Activated CD8-positive, alpha-beta memory T cell treated with anti-CD3 and anti-CD28 coated beads for 1 hour (primary cell): ENCODE data around the gene PDZD2.

ENCODE experiments used
- DNase-seq, 2 donors: peaks; one replicate each; pipeline ENCODE4 v3.0.0-alpha.2; 2020; ENCODE audit warnings: low read depth in 1 of 2; ENCODE audit errors: extremely low read depth in 1 of 2

PDZD2 gene

GRCh38 chr5:31809050-31809870, 170.3 kb downstream of the PDZD2 start:
- DNase-seq, result no peak

DNA sequence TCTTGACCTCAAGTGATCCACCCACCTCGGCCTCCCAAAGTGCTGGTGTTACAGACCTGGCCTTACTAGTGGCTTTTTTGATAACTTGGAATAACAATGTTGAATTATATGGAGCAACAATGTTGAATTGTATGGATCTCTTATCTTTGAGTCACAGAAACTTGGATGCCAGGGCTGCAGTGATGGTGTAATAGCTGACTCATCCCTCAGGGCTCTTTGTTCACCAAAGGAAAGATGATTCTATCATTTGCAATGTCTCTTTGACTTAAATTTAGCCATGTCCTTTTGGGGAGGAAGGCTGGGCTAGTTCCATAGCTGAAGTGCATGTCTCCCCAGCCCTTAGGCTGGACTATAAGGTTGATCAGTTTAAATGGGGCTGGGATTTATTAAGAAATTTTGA, 172.3 kb downstream of the PDZD2 start:
- DNase-seq, result no peak

GRCh38 chr5:31815376-31815775, 176.4 kb downstream of the PDZD2 start:
- no peak for DNase-seq

DNA sequence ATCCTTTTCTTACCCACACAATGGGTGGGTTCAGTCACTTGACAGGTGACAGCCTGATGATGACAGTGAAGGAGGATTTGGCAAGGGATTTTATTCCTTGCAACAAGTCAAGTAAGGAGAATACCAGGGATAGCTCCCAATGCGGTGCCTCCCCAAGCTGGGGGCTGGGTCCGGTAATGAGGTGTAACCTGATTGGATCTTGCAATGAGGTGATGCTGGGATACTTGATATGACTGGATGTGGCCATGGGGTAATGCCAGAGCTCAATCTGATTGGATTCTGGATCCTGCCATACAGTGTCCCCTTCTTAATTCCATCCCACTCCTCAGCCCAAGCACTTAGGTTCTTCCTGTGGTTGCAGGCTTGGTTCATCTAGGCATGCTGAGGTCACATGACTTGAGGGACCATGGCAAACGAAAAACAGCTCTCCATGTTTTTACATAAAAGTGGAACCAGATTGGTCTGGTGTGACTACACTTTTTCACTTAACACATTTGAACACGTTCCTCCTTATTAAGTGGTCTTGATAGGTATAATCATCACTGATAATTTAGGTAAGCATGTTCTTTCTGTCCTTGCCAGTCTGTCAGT, 181.1 kb downstream of the PDZD2 start:
- DNase-seq, result no peak

- no peak for DNase-seq
Observed at GRCh38 chr5:31823472-31823871, 184.5 kb downstream of the PDZD2 start.

DNA sequence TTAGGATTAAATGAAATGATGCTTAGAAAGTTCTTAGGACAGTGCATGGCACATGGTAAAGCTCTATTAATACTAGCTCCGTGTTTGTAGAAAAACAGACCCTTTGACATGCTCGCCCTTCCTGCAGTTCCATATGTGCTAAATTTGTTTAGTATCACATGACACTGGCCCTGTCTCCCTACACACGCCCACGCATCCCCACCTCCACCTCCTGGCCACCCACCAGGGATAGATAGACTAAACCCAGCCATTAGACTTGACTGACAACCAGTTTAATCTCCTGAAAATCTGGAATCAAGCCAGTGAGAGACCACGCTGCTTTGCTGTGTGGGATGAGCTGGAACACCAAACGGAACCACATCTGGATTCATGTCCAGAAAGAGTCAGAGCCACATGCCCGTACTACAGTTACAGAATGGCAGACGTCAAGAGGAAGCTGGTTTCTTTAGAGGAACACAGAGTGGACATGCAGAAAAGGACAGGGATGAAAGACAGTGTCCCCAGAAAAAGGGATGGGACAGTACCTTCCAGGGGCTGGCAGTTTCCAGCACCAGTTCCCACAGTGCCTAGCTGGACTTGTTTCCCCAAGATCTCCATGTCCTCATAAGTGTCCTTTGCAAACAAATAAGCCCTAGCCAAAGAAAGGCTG, 186.1 kb downstream of the PDZD2 start:
- no peak for DNase-seq

- DNase-seq, result peak; percentile 2 to 13
Observed at GRCh38 chr5:31825518-31826068, 186.7 kb downstream of the PDZD2 start.

DNA sequence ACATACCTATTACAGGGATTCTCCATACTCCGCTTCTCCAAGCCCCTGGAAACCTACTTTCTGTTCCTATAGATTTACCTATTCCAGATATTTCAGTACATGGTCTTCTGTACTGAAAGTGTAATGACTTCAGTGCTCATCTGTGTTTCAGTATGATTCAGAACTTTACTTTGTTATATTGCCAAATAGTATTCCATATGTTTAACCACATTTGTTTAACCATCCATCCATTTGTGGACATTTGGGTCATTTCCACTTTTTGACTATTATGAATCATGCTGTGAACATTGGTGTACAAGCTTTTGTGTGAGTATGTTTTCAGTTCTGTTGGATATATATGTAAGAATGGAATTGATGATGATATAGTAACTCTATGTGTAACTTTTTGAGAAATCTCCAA, 188.9 kb downstream of the PDZD2 start:
- no peak for DNase-seq

DNA sequence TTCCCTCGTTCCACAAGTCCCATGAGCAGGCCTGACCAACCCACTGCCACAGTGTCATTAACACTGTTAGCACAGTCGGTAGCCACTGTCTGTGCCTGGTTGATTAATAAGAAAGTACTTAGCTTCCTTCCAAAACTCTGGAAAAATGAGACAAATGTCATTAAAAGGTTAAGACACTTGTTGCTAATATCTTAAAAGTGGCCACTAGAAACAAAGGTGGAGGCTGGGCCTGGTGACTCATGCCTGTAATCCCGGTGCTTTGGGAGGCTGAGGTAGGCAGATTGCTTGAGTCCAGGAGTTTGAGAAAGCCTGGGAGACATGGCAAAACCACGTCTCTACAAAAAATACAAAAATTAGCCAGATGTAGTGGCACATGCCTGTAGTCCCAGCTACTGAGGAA, 194.0 kb downstream of the PDZD2 start:
- no peak for DNase-seq

- no peak for DNase-seq
Observed at GRCh38 chr5:31833710-31834109, 194.8 kb downstream of the PDZD2 start.

- no peak for DNase-seq
Observed at GRCh38 chr5:31844622-31845345, 205.9 kb downstream of the PDZD2 start.

DNA sequence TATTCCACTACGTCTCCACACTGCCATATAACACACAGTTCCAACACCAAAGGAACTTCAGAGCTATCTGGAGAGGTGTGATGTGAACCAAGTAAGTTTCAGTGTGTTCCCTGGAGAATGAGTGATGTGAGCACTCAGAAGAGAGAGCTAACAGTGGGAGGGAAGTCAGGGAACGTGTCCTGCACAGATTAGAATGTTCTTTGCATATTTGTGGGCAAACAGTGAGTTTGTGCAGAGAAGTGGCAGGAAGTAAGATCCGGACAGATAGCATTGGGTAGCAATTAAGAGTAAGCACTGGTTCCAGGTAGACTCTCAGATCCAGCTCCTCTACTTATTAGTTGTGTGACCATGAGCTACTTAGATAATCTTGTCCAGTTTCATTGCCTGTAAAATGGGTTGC, 206.4 kb downstream of the PDZD2 start:
- DNase-seq, result no peak

DNA sequence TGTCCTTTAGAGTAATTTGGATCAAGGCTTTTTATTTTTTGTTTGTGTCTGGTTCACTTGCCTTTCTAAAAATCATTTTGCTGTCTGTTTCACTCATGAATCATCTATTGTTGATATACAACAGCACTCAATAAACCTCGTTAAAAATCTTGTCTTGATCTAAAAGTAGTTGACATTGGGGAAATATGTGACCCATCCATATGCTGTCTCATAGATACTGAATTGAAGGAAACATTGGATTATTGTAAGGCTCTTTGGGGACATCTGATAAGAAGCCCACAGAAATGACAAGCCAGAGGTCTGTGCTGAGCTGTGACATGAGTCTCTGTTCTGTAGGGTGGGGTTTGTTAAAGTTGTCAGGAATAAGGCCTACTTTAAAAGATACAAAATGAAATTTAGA, 208.0 kb downstream of the PDZD2 start:
- no peak for DNase-seq

DNA sequence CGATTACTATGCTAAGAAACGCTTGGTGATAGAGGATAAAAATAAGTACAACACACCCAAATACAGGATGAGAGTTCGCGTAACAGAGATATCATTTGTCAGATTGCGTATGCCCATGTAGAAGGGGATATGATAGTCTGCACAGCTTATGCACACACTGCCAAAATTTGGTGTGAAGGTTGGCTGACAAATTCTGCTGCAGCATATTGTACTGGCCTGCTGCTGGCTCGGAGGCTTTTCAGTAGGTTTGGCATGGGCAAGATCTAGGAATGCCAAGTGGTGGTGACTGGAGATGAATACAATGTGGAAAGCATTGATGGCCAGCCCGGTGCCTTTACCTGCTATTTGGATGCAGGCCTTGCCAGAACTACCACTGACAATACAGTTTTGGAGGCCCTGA, 208.4 kb downstream of the PDZD2 start:
- no peak for DNase-seq

- no peak for DNase-seq
Observed at GRCh38 chr5:31850981-31851689, 212.2 kb downstream of the PDZD2 start.

DNA sequence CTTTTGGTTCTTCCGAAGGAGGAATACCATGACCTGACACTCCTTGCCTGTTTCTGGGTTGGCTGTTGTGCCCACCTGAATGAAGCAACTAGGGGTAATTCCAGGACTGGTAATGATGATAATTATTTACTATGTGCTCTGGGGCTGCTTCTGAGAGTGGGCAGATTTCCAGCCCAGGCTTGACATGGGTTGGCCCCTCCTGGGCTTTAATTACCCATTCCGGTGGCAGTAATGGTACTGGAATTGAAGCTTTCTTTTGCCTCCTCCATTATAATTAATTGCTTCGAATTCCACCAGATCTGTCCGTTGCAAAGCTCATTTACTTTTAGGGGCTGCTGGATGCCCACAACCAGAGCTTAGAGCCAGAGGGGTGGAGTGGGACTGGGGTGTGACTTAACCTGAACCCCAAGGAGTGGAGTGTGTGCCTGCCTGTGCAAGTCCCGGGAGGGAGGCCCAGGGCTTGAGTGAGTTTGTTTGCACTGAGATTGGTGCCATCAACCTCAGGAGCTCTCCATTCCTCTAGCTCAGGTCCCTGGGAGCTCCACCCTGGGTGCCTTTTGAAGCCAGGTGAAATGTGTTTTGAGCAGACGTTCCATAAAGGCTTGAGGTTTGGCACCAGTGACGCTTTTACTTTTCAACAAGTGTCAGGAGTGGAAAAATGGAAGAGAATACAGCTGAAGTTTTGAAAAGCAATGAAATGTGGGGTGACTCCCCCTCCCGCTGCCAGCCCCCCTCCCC, 214.6 kb downstream of the PDZD2 start:
- DNase-seq, result no peak

DNA sequence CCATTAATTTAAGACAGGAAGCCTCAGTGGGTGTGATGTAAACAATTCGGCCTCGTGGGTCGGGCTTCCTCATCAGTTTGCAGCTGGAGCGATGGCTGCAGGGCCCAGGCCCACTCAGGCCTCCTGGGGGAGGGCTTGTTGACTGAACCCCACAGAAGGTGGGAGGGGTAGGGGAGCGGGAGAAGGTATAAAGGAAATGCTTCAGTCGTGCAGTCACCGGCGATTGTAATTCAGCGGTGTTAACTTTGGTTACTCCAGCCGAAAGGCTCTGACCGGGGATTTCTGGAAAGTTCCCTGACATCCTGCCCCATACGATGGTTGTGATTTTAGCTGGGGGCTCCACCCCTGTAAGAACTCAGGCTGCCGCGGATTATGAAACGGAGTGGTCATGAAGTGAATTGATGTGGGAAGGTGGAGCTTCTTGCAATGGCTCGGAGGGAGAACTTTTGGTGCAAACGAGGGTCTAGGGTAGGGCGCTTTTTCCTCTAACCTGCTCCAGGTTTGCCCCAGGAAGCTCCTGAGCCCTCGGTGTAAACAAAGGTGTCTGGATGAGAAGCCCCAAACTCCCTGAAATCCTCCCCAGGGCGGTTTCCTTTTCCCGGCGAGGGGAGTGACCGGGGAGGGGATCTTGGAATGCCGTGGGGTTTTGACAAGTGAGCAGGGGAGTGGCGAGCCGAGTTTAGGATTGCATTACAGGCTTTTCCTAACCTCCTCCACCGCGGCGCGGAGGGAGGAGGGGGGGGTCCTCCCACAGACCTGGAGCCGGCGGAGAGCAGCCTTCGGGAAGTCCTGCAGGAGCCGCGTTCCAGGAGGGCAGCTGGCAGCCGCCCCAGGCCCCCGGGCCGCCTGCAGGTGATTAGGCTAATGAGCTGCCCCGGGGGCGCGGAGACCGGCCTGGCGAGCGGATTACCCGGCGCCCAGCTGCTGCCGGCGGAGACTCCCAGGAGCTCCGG, 215.5 kb downstream of the PDZD2 start:
- no peak for DNase-seq

DNA sequence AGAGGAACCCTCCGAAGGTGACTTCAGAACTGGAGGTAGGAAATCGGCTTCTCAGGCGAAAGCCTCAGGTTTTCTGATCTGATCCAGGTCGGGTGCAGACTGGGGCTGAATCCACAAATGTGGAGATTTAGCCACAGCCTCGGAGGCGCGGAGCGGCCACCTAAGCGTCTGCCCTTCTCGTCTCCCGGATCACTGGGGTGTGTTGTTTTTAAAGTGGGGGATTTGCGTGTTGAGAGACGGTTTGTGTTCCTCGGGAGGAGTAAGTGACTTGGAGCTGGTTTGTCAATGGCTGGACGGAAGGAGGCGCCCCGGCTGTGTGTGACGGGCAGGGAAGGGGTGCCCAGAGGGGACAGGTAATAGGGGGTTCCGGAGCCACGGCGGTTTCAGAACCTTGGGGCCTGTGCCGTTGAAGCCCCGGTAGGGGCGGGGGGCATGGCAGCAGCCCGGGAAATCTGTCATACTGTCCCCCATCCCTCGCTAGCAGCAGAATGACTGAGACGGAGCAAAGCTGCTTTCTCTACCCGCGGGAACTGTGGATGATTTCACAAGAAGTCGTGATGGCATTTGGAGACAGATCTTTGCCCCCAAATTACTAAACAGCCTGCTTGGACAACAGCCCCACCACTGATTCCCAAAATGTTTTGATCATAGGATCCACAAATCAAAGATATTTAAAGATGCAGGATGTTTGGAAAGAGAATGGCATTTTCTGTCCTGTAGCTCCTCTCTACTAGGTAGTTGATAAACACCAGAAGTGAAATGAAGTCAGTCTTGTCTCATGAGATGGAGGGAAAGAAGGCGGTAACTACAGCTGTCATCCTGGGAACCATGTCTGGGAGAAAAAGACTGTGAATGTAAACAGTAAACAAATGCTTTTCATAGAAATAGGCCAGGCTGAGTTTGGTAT, 216.5 kb downstream of the PDZD2 start:
- no peak for DNase-seq
